Measurements from ENCODE around the gene OTOF.
"Not testable (repeated sequence)": the region's sequence is repeated elsewhere in the genome, so short reads cannot be mapped to it uniquely, and the experiment has no call there.

The OTOF gene

GRCh38 chr2:26479789-26480565, 2.1 kb upstream of the OTOF start:
- DNase-seq (ENCODE audit: low spot score), result no peak

- DNase-seq (ENCODE audit: low spot score), result no peak
These were observed 1.3 kb upstream of the OTOF start for GRCh38 chr2:26479131-26479788.

GRCh38 chr2:26478366-26478765, 442 bp upstream of the OTOF start:
- no peak for DNase-seq (ENCODE audit: low spot score)

GRCh38 chr2:26477126-26477910, 606 bp downstream of the OTOF start:
- DNase-seq (ENCODE audit: low spot score), result no peak

- no peak for DNase-seq (ENCODE audit: low spot score)
These were observed 2.0 kb downstream of the OTOF start for GRCh38 chr2:26475832-26476501.

GRCh38 chr2:26475037-26475436, 2.9 kb downstream of the OTOF start:
- no peak for DNase-seq (ENCODE audit: low spot score)

GRCh38 chr2:26474261-26474785, 3.6 kb downstream of the OTOF start:
- no peak for DNase-seq (ENCODE audit: low spot score)

- DNase-seq (ENCODE audit: low spot score), result no peak
These were observed 4.1 kb downstream of the OTOF start for GRCh38 chr2:26473796-26474195.

GRCh38 chr2:26472821-26473655, 4.9 kb downstream of the OTOF start:
- DNase-seq (ENCODE audit: low spot score), result no peak

GRCh38 chr2:26471766-26472706, 5.9 kb downstream of the OTOF start:
- DNase-seq (ENCODE audit: low spot score), result no peak

GRCh38 chr2:26471289-26471688, 6.6 kb downstream of the OTOF start:
- DNase-seq (ENCODE audit: low spot score), result no peak

GRCh38 chr2:26470601-26471260, 7.2 kb downstream of the OTOF start:
- no peak for DNase-seq (ENCODE audit: low spot score)

- no peak for DNase-seq (ENCODE audit: low spot score)
These were observed 8.0 kb downstream of the OTOF start for GRCh38 chr2:26469955-26470354.

GRCh38 chr2:26469092-26469710, 8.7 kb downstream of the OTOF start:
- no peak for DNase-seq (ENCODE audit: low spot score)

GRCh38 chr2:26468544-26468943, 9.4 kb downstream of the OTOF start:
- not testable (repeated sequence) for DNase-seq (ENCODE audit: low spot score)

GRCh38 chr2:26466662-26467310, 11.1 kb downstream of the OTOF start:
- no peak for DNase-seq (ENCODE audit: low spot score)

- DNase-seq (ENCODE audit: low spot score), result no peak
These were observed 11.9 kb downstream of the OTOF start for GRCh38 chr2:26465981-26466471.

- DNase-seq (ENCODE audit: low spot score), result no peak
These were observed 12.5 kb downstream of the OTOF start for GRCh38 chr2:26465266-26465925.
